Mesendoderm (in vitro differentiated cells): ENCODE data around the gene BICDL2.
A peak's percentile ranks its signal among the peaks of the same experiment; 100 is the strongest.

Source experiments
- DNase-seq: peaks from one replicate; pipeline ENCODE4 v3.0.0; 2013
- H2AK5ac ChIP-seq: 2 replicates; pipeline ENCODE4 v1.6.1; 2013; ENCODE audit warnings: low read length, inconsistent platforms
- H2BK120ac ChIP-seq: 2 replicates; pipeline ENCODE4 v1.6.1; 2013; ENCODE audit warnings: low read depth, mild to moderate bottlenecking, low read length, moderate library complexity, mixed read lengths
- H2BK15ac ChIP-seq: replicated peaks from 2 replicates; pipeline ENCODE4 v1.6.1; 2013; ENCODE audit warnings: low read depth, mild to moderate bottlenecking, moderate library complexity
- H2BK5ac ChIP-seq: 2 replicates; pipeline ENCODE4 v1.6.1; 2013; ENCODE audit warnings: low read length, inconsistent platforms
- H3K18ac ChIP-seq: 2 replicates; pipeline ENCODE4 v1.6.1; 2013; ENCODE audit warnings: mild to moderate bottlenecking, low read length, mixed read lengths
- H3K23ac ChIP-seq: one replicate; pipeline ENCODE4 v1.6.1; 2013; ENCODE audit warnings: low read length
- H3K27ac ChIP-seq: 2 replicates; pipeline ENCODE4 v1.5.1; 2013; ENCODE audit warnings: low read depth, mild to moderate bottlenecking, inconsistent platforms, low read length, moderate library complexity
- H3K27me3 ChIP-seq: 2 replicates; pipeline ENCODE4 v1.6.1; 2013; ENCODE audit warnings: low read length, control low read depth, mild to moderate bottlenecking, inconsistent platforms; ENCODE audit not compliant: insufficient read depth, poor library complexity
- H3K36me3 ChIP-seq: 2 replicates; pipeline ENCODE4 v1.6.1; 2013; ENCODE audit warnings: low read length, inconsistent platforms; ENCODE audit not compliant: control insufficient read depth, insufficient read depth
- H3K4ac ChIP-seq: one replicate; pipeline ENCODE4 v1.6.1; 2013; ENCODE audit warnings: low read depth, mild to moderate bottlenecking, low read length, moderate library complexity
- H3K4me1 ChIP-seq: 2 replicates; pipeline ENCODE4 v1.6.1; 2013; ENCODE audit warnings: low read depth, low read length, inconsistent platforms; ENCODE audit not compliant: control insufficient read depth
- H3K4me2 ChIP-seq: 2 replicates; pipeline ENCODE4 v1.6.1; 2013; ENCODE audit warnings: low read length
- H3K4me3 ChIP-seq: 2 replicates; pipeline ENCODE4 v1.5.1; 2013; ENCODE audit warnings: mild to moderate bottlenecking, low read length
- H3K56ac ChIP-seq: one replicate; pipeline ENCODE4 v1.6.1; 2013; ENCODE audit warnings: low read length
- H3K79me1 ChIP-seq: 2 replicates; pipeline ENCODE4 v1.6.1; 2013; ENCODE audit warnings: low read length, inconsistent platforms
- H3K79me2 ChIP-seq: 2 replicates; pipeline ENCODE4 v1.6.1; 2013; ENCODE audit warnings: mild to moderate bottlenecking, low read length; ENCODE audit not compliant: control insufficient read depth, insufficient read depth
- H3K9ac ChIP-seq: 2 replicates; pipeline ENCODE4 v1.6.1; 2013; ENCODE audit warnings: low read length, inconsistent platforms
- H4K5ac ChIP-seq: one replicate; pipeline ENCODE4 v1.6.1; 2013; ENCODE audit warnings: low read length
- H4K8ac ChIP-seq: one replicate; pipeline ENCODE4 v1.6.1; 2013; ENCODE audit warnings: low read depth, mild to moderate bottlenecking, control low read depth, low read length, moderate library complexity
- WGBS: extraction: QIAGEN DNeasy Blood & Tissue Kit; methylation state at CpG from one replicate; pipeline ENCODE4 v1.1.7; 2013; ENCODE audit warnings: low lambda C conversion rate, missing lambda C conversion rate; ENCODE audit not compliant: insufficient coverage; ENCODE audit errors: extremely low coverage; 5-methylcytosine and 5-hydroxymethylcytosine counted together

Gene BICDL2

GRCh38 chr16:3022208-3022683, 14.5 kb downstream of the BICDL2 start:
- Histone ChIP-seq H3K9ac (peak overlapping the region; percentile 90), H3K79me1 (peaks cover 5% of the 10 kb centered on the region), H2BK5ac (peak overlapping the region; percentile 91), H3K4ac (peak overlapping the region; percentile 58), H3K4me3 (peak overlapping the region; percentile 5), H3K18ac (peak overlapping the region; percentile 69), H3K79me2 (peaks cover 8% of the 10 kb centered on the region), H2AK5ac (peak overlapping the region; percentile 78), H3K36me3 (peaks cover 8% of the 10 kb centered on the region), H4K5ac (no peak overlapping the region), H2BK120ac (no peak overlapping the region), H2BK15ac (no peak overlapping the region), H3K23ac (peak overlapping the region; percentile 48), H3K4me1 (peaks cover 12% of the 10 kb centered on the region), H3K27me3 (no peaks in the 10 kb centered on the region), H3K56ac (peak overlapping the region; percentile 97), H3K4me2 (peak overlapping the region; percentile 85), H4K8ac (no peak overlapping the region), H3K27ac (peak overlapping the region; percentile 98)
- no CpG with 5 or more reads among the region's 8 CpGs for WGBS
- DNase-seq = peak; percentile 98

- WGBS = no CpG with 5 or more reads among the region's 25 CpGs
- peak overlapping the region; percentile 98 for H3K27ac ChIP-seq
These were observed 15.1 kb downstream of the BICDL2 start for GRCh38 chr16:3021449-3022207.

GRCh38 chr16:3020604-3021448, 15.9 kb downstream of the BICDL2 start:
- H3K9ac ChIP-seq = peak overlapping the region; percentile 87

More at GRCh38 chr16:3021449-3022207, 15.1 kb downstream of the BICDL2 start:
- H2BK15ac ChIP-seq = no peak overlapping the region
- H3K79me1 ChIP-seq = peaks cover 5% of the 10 kb centered on the region
- no peak overlapping the region for H2BK120ac ChIP-seq
- H3K36me3 ChIP-seq = peaks cover 5% of the 10 kb centered on the region
- H4K5ac ChIP-seq = no peak overlapping the region
- peaks cover 13% of the 10 kb centered on the region for H3K79me2 ChIP-seq
- no peak overlapping the region for H3K23ac ChIP-seq
- H3K9ac ChIP-seq = peak overlapping the region; percentile 87
- peak overlapping the region; percentile 38 for H2BK5ac ChIP-seq
- H3K56ac ChIP-seq = peak overlapping the region; percentile 97
- H3K18ac ChIP-seq = peak overlapping the region; percentile 31
- H2AK5ac ChIP-seq = peak overlapping the region; percentile 50
- H3K4me3 ChIP-seq = peak overlapping the region; percentile 69
- H3K4me1 ChIP-seq = peaks cover 12% of the 10 kb centered on the region
- H3K4me2 ChIP-seq = peak overlapping the region; percentile 72
- DNase-seq = peak; percentile 98
- no peak overlapping the region for H4K8ac ChIP-seq
- H3K4ac ChIP-seq = peak overlapping the region; percentile 58
- H3K27me3 ChIP-seq = no peaks in the 10 kb centered on the region

GRCh38 chr16:3020247-3020603, 16.5 kb downstream of the BICDL2 start, which contains the start of gene TNFRSF12A:
Gene TNFRSF12A, plus strand, starts transcription at chr16:3020368. Its CDS starts 30 bp downstream, at chr16:3020398.
- Histone ChIP-seq H3K27ac (peak within 1 kb of the TSS; percentile 98), H2AK5ac (no peak within 1 kb of the TSS), H3K4ac (peak within 1 kb of the TSS; percentile 48), H2BK15ac (no peak within 1 kb of the TSS), H3K9ac (peak within 1 kb of the TSS; percentile 87), H3K23ac (no peak within 1 kb of the TSS), H4K5ac (no peak within 1 kb of the TSS), H3K4me1 (peaks cover 12% of the 10 kb centered on the region), H3K79me1 (peaks cover 8% of the 10 kb centered on the region), H3K56ac (peak within 1 kb of the TSS; percentile 97), H3K36me3 (no peaks in the 10 kb centered on the region), H2BK120ac (peak within 1 kb of the TSS; percentile 21), H4K8ac (peak within 1 kb of the TSS; percentile 31), H2BK5ac (peak within 1 kb of the TSS; percentile 88), H3K79me2 (peaks cover 21% of the 10 kb centered on the region), H3K4me2 (peak within 1 kb of the TSS; percentile 83), H3K27me3 (no peaks in the 10 kb centered on the region), H3K18ac (peak within 1 kb of the TSS; percentile 88), H3K4me3 (peak within 1 kb of the TSS; percentile 88)
- peak; percentile 91 for DNase-seq
- WGBS = no CpG with 5 or more reads among the region's 49 CpGs

More at GRCh38 chr16:3020604-3021448, 15.9 kb downstream of the BICDL2 start:
- peak; percentile 96 for DNase-seq
- Histone ChIP-seq H4K8ac (peak overlapping the region; percentile 31), H2BK15ac (no peak overlapping the region), H3K79me1 (peaks cover 8% of the 10 kb centered on the region), H3K4me2 (peak overlapping the region; percentile 81), H2AK5ac (no peak overlapping the region), H3K4ac (peak overlapping the region; percentile 48), H3K56ac (peak overlapping the region; percentile 97), H3K18ac (peak overlapping the region; percentile 88), H2BK120ac (peak overlapping the region; percentile 21), H3K27ac (peak overlapping the region; percentile 98), H3K79me2 (peaks cover 19% of the 10 kb centered on the region), H3K4me1 (peaks cover 12% of the 10 kb centered on the region), H3K4me3 (peak overlapping the region; percentile 88), H4K5ac (no peak overlapping the region), H3K23ac (no peak overlapping the region), H2BK5ac (peak overlapping the region; percentile 88), H3K27me3 (no peaks in the 10 kb centered on the region), H3K36me3 (no peaks in the 10 kb centered on the region)
- WGBS = no CpG with 5 or more reads among the region's 57 CpGs

GRCh38 chr16:3019594-3020246, 17.0 kb downstream of the BICDL2 start:
- no peak overlapping the region for H4K5ac ChIP-seq
- no peaks in the 10 kb centered on the region for H3K27me3 ChIP-seq
- H2BK120ac ChIP-seq = no peak overlapping the region
- no peak overlapping the region for H2BK15ac ChIP-seq
- H3K4ac ChIP-seq = no peak overlapping the region
- peak overlapping the region; percentile 23 for H2BK5ac ChIP-seq
- H3K18ac ChIP-seq = no peak overlapping the region
- no peak overlapping the region for H3K23ac ChIP-seq
- no peak overlapping the region for H3K27ac ChIP-seq
- no peak overlapping the region for H2AK5ac ChIP-seq
- H3K4me1 ChIP-seq = peaks cover 12% of the 10 kb centered on the region
- H4K8ac ChIP-seq = no peak overlapping the region
- no peak for DNase-seq
- H3K56ac ChIP-seq = peak overlapping the region; percentile 85
- no CpG with 5 or more reads among the region's 40 CpGs for whole genome bisulfite sequencing
- H3K4me3 ChIP-seq = no peak overlapping the region
- H3K9ac ChIP-seq = peak overlapping the region; percentile 69
- peaks cover 21% of the 10 kb centered on the region for H3K79me2 ChIP-seq
- H3K79me1 ChIP-seq = peaks cover 8% of the 10 kb centered on the region
- H3K36me3 ChIP-seq = peaks cover 2% of the 10 kb centered on the region
- H3K4me2 ChIP-seq = peak overlapping the region; percentile 83
